ENCODE data around the gene USP51.
"Not testable (repeated sequence)": the region's sequence is repeated elsewhere in the genome, so short reads cannot be mapped to it uniquely, and the experiment has no call there.

USP51 gene

DNA sequence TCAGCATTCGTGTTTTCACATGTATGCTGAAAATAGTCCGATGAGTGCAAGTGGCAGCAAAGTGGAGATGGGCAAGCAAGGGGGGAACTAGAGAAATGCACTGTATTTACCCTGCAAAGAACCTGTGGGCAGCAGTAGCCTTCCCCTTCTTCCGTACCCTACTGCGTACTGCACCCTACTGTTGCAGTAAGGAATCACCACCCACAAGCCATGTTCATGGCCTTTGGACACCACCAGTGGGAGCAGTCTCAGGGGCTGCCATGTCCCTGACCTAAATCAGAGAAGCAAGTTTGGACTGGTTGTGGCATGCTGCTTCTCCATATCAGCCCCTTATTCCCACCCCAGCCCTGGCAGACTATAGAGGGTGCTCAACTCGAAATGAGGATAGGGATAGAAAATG is 25.6 kb downstream of the USP51 start:
- not testable (repeated sequence) for DNase-seq

GRCh38 chrX:55459926-55460325 is 29.7 kb downstream of the USP51 start:
- DNase-seq, result not testable (repeated sequence)

- DNase-seq, result not testable (repeated sequence)
These were observed 30.2 kb downstream of the USP51 start for GRCh38 chrX:55459426-55459825.

DNA sequence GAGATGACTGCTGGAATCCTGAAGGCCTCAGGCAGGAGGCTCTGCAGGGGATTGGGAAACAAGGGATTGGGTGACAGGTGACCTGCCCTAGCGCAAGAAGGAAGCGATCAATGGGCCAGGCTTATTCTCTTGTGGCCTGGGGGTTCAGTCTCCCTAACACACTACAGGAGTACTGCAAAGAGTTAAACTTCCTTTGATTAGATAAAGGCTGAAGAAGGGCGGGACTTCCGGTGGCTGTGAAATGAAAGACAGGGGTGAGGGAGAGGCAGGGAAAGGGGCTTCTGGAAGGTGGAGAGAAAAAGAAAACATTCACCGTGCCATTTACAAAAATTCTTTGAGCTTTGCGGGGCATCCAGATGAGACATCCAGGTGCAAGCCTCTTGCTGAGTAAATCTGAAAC is 33.9 kb downstream of the USP51 start:
- not testable (repeated sequence) for DNase-seq

- DNase-seq, result peak; percentile 18
These were observed 36.9 kb downstream of the USP51 start for GRCh38 chrX:55452833-55453124.

- peak; percentile 88 for DNase-seq
These were observed 37.4 kb downstream of the USP51 start, which contains the start of gene MAGEH1 for GRCh38 chrX:55451990-55452832. MAGEH1 (plus strand) TSS chrX:55452127; CDS start chrX:55452375, 248 bp downstream.

- DNase-seq, result no peak
These were observed 38.0 kb downstream of the USP51 start for GRCh38 chrX:55451626-55451989.

DNA sequence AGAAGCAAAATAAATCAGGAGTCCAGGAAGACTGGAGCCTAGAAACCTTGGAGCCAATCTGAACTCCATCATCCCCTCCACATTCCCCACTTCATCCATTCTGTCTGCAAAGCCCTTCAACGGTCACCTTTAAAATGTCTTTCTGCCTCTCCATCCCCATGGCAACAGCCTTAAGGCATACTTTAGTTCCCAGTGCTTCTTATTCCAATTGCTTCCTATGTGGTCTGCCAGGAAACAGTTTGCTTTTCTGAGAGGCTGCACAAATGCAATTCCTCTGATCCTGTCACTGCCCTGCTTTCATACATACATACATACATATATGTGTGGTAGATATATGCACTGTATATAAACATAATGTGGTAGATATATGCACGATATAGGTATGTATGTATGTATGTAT is 38.5 kb downstream of the USP51 start:
- DNase-seq, result peak; percentile 9

GRCh38 chrX:55450259-55450658 is 39.4 kb downstream of the USP51 start:
- peak; percentile 9 for DNase-seq

GRCh38 chrX:55443468-55443867 is 46.2 kb downstream of the USP51 start:
- DNase-seq, result not testable (repeated sequence)

Measured in NCI-H2227 treated with DMSO at 0.1 percent for 48 hours (cell line).